SW480 (cell line): ENCODE measurements around the gene ARHGEF33.
"Not testable (repeated sequence)": the region's sequence is repeated elsewhere in the genome, so short reads cannot be mapped to it uniquely, and the experiment has no call there.

Source experiments
- DNase-seq: peaks from one replicate; pipeline ENCODE4 v3.0.0-alpha.2; 2016; ENCODE audit warnings: low spot score

Gene ARHGEF33

GRCh38 chr2:38909872-38910271, 20.2 kb downstream of the ARHGEF33 start:
- DNase-seq = no peak

DNA sequence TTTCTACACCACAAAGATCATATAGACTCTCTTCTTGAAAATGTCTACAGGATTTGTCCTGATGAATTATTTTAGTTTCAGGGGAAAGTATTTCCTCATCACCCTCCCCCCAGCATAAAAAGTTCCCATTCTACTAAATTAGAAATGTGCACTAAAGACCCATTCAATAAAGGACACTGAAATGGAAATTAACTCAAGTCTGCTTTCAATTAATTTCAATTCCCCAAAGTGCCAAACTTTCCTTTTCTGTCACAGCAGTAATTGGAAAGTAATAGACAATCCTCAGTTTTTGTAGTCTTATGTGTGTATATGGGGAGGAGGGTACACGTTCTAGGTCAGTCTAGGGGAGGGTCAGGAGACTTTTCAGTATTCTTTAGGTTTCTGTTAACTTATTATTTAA, 21.5 kb downstream of the ARHGEF33 start:
- DNase-seq = no peak

DNA sequence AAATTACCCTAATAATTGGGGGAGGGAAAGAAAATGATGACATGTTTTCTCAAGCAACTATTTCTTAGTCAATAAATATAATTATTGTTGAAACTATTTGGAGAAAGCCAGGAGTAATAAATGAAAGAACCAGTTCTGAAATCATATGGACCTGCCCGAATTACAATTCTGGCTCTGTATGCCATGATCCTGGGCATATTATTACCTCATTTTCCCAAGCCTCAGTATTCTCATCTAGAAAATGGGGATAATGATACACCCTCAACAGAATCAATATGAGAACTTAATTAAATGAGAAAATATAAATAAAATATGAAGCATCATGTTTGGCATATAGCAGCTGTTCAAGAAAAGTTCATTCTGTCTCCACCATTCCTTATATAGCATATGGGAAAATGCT, 22.9 kb downstream of the ARHGEF33 start:
- DNase-seq = no peak

GRCh38 chr2:38922389-38922788, 32.7 kb downstream of the ARHGEF33 start:
- DNase-seq = no peak

DNA sequence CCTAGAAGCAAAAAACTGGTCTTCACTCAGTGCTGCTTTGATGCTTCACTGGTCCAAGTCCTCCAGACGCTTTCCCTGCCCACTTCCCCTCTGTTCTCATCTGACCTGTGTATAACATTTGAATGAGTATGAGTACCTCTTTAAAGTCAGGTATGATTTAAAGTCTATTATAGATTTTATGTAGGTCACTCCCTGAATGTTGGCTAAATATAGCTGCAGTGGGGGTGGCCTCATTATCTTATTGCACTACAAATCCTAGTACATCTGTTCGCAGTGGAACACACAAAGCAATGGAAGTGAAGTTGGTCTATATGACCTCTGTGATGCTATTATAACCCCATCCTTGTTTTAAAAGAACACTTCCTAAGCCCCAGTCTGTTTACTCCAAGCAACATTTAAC, 33.2 kb downstream of the ARHGEF33 start:
- DNase-seq = no peak

- DNase-seq = no peak
Observed at GRCh38 chr2:38925982-38926381, 36.3 kb downstream of the ARHGEF33 start.

- no peak for DNase-seq
Observed at GRCh38 chr2:38930600-38930999, 40.9 kb downstream of the ARHGEF33 start.

DNA sequence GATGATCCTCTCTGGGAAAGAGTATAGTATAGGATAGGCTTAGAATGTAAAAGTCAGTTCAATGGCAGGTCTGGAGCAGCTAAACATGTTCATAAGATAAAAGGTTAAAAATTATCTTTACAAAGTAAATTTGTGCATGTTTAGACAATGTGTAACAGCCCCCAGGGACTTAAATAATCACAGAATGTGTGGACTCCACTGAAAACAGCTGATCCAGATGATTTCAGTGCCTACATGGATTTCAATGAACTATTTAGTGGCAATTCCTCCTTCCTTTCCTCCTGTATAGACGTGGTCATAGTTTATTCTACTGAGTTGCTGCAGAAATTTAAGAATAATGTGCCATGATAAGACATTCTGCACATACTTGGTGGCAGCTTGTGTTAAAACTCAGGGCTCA, 42.9 kb downstream of the ARHGEF33 start:
- DNase-seq = no peak

DNA sequence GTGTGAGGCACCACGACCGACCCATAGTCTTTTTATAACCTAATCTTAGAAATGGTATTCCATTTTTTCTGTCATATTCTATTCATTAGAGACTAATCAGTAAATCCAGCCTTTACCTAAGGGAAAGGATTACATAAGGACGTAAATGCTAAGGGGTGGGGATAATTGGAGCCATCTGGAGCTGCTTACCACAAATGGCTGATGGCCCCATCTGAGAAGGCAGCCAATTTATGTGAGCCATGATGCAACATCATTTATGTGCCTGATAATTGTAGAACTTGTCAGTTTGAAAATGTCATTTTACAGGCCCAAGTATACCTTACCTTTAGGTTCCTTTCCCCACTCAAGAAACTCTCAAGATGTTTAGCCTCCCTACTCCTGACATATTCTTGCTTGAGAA, 44.0 kb downstream of the ARHGEF33 start:
- DNase-seq = no peak

DNA sequence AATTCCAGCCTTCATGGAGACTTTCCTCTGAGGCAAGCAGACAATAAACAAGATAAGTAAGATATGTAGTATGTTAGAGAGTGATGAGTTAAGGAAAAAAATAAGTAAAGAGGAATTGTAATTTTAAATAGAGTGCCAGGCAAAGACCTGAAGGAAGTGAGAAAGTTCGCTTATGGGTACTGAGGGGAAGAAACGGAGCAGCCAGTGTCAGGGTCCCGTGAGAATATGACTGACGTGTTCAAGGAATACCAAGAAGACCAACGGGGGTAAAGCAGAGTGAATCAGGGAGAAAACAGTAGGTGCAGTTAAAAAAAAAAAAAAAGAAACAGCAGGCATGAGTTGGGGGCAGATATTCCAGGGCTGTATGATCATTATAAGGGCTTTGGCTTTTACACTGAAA, 45.1 kb downstream of the ARHGEF33 start:
- DNase-seq = no peak

- DNase-seq = no peak
Observed at GRCh38 chr2:38935568-38936172, 46.0 kb downstream of the ARHGEF33 start.

DNA sequence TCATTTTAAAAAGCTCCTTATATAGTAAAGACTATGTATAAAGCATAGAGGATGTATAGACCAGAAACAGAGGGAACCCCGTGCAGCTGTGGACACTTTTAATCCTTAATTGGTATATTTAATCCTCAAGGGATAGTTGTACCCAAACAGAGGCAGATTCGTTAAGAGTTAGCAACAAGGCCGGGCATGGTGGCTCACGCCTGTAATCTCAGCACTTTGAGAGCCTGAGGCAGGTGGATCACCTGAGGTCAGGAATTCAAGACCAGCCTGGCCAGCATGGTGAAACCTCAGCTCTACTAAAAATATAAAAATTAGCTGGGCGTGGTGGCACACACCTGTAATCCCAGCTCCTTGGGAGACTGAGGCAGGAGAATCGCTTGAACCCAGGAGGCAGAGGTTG, 46.8 kb downstream of the ARHGEF33 start:
- DNase-seq = not testable (repeated sequence)

DNA sequence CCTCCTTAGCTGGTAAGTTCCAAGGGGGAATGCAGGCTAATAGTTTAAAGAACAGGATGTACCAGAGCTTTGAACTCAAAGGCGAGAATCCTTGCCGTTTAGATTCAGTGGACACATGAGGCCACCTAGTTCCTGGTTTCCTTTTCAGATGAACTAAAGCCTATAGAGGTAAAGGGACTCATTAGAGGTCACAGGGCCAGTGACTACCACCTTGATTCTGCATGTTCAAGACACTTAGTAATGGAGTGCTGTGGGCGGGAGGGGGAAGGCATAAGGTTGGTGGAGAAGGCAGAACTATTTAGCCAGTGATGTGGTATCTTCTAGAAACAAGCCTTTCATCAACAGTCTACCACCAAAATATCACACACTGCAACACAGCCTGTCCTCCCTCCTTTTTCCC, 47.9 kb downstream of the ARHGEF33 start:
- no peak for DNase-seq

DNA sequence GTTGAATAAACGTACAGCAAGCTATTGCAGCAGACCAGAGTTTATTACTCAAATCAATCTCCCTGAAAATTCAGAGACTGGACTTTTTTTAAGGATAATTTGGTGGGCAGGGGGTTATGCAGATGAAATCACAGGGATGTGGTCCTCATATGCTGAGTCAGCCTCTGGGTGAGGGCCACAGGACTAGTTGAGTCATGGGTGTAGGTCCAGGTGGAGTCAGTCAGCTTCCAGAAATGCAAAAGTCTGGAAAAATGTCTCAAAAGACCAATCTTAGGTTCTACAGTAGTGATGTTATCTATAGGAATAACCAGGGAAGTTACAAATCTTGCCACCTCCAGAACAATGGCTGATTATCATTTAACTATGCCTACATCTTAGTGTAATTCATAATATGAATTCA, 51.1 kb downstream of the ARHGEF33 start:
- no peak for DNase-seq

DNA sequence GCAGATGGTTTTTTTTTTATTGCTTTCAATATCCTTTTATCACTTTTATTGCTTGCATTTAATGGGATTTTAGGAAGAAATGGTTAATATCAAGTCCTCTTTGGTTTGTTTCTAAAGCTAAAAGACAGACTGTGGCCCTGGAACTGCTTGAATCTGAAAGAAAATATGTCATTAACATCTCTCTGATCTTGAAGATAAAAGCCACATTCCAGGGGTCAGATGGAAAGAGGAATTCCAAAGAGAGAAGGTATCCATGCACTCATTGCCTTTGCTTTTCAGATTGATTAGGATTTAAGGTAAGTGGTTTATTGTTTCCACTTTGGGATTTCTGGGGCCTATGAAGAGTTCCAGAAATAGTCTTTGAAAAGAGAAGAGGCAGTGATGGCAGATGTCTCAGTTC, 54.1 kb downstream of the ARHGEF33 start:
- no peak for DNase-seq

DNA sequence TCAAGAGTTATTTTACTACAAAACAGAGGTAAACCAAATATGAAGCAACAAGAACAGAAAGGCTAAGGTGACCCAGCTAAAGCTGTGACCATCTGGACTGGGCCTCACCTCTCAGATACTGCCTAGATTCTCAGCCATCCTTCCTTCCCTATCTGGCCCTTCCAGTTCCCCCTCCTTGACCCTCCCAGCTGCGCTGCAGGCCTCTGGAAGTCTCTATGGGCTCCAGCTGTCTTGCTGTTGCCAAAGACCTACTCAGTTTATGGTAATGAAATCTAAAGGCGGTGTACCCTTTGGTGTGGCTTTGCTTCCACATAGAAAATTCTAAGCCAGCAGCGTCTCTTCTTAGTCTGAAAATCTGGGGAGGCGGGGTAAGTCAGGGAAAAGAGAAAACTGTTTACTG, 55.7 kb downstream of the ARHGEF33 start:
- DNase-seq = no peak

- DNase-seq = no peak
Observed at GRCh38 chr2:38945911-38946310, 56.2 kb downstream of the ARHGEF33 start.

GRCh38 chr2:38947241-38948239, 57.9 kb downstream of the ARHGEF33 start:
- DNase-seq = peak; percentile 83

GRCh38 chr2:38948387-38948882, 58.8 kb downstream of the ARHGEF33 start:
- no peak for DNase-seq

DNA sequence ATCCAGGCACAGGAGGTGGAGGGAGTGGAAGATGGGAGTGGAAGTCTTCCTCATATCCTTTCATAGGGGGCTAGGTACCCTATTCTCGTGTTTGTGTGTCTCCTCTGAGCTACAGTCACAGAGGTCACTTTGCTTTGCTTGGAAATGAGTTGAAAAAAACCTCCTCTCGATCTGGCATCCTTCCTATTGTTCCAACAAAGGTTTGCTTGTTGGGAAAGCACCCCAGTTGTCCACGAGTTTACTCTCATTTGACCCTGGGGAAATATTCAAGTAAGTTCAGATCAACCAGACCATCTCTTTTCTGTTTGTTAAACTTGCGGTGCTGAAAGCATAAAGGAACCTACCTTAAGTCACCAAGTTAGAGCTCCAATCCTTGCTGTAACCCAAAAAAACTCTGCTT, 59.3 kb downstream of the ARHGEF33 start:
- DNase-seq = no peak

GRCh38 chr2:38951766-38952165, 62.1 kb downstream of the ARHGEF33 start:
- no peak for DNase-seq

- no peak for DNase-seq
Observed at GRCh38 chr2:38957972-38958371, 68.3 kb downstream of the ARHGEF33 start.

GRCh38 chr2:38959466-38959865, 69.8 kb downstream of the ARHGEF33 start:
- no peak for DNase-seq
